ENCODE results near the gene ZDHHC8. TPM values are rescaled to one million over a fixed set of nuclear protein-coding genes. Genes with fewer than 3 reads are reported as not detected.

The ZDHHC8 gene
- total RNA-seq, 6 experiments from 2014 or later, result 11.4 to 39.0 (median 28.7) TPM

- intact Hi-C loops (cut with DNase I), result no loop called here
- 63% methylated on average over 6 of the region's 8 CpGs for WGBS (ENCODE audit: insufficient coverage, low coverage, low lambda C conversion rate, missing lambda C conversion rate)
These were observed 43.3 kb upstream of the ZDHHC8 start for GRCh38 chr22:20088263-20088648.

GRCh38 chr22:20089226-20089976 lies 42.2 kb upstream of the ZDHHC8 start:
- 80% methylated on average over 2 of the region's 17 CpGs for WGBS (ENCODE audit: insufficient coverage, low coverage, low lambda C conversion rate, missing lambda C conversion rate)

More at GRCh38 chr22:20088263-20088648, 43.3 kb upstream of the ZDHHC8 start:
- no peak overlapping the region for H3K27ac ChIP-seq
- peaks cover 0 to 37% (median 21%) of the 10 kb centered on the region in 4 donors for H3K4me1 ChIP-seq
- no peaks in the 10 kb centered on the region for H3K9me3 ChIP-seq
- DNase-seq (no peak), ATAC-seq (no peak)
- no peak overlapping the region for H3K4me3 ChIP-seq
- H3K27me3 ChIP-seq, result no peaks in the 10 kb centered on the region
- H3K36me3 ChIP-seq, result peaks cover 9 to 71% (median 39%) of the 10 kb centered on the region in 4 donors
- TF ChIP-seq CTCF (IDR thresholded peaks at IDR 0.05), result no peak
- TF ChIP-seq POLR2A (IDR thresholded peaks at IDR 0.05), result no peak

GRCh38 chr22:20089977-20090729 lies 41.5 kb upstream of the ZDHHC8 start:
- H3K36me3 ChIP-seq, result peaks cover 9 to 78% (median 39%) of the 10 kb centered on the region in 4 donors
- no peak for ATAC-seq
- DNase-seq, result no peak
- H3K9me3 ChIP-seq, result no peaks in the 10 kb centered on the region
- peaks cover 0 to 31% (median 15%) of the 10 kb centered on the region in 4 donors for H3K4me1 ChIP-seq
- no peak overlapping the region for H3K4me3 ChIP-seq
- H3K27ac ChIP-seq, result no peak overlapping the region
- no peaks in the 10 kb centered on the region for H3K27me3 ChIP-seq
- WGBS (ENCODE audit: insufficient coverage, low coverage, low lambda C conversion rate, missing lambda C conversion rate), result 94% methylated on average over 6 of the region's 11 CpGs
- TF ChIP-seq POLR2A (IDR thresholded peaks at IDR 0.05) (no peak), CTCF (IDR thresholded peaks at IDR 0.05) (no peak)
- intact Hi-C loops (cut with DNase I), result loop anchor here in 1 of 2 donors (10.0 kb wide), 1 partner anchor 125 kb away; no protein-coding TSS in a partner anchor

More at GRCh38 chr22:20089226-20089976, 42.2 kb upstream of the ZDHHC8 start:
- H3K36me3 ChIP-seq, result peaks cover 9 to 71% (median 39%) of the 10 kb centered on the region in 4 donors
- ATAC-seq, result no peak
- H3K27me3 ChIP-seq, result no peaks in the 10 kb centered on the region
- H3K9me3 ChIP-seq, result no peaks in the 10 kb centered on the region
- H3K4me1 ChIP-seq, result peaks cover 0 to 33% (median 17%) of the 10 kb centered on the region in 4 donors
- TF ChIP-seq POLR2A (IDR thresholded peaks at IDR 0.05) (no peak), CTCF (IDR thresholded peaks at IDR 0.05) (no peak)
- no peak for DNase-seq
- H3K27ac ChIP-seq, result no peak overlapping the region
- H3K4me3 ChIP-seq, result no peak overlapping the region
- intact Hi-C loops (cut with DNase I), result no loop called here

- TF ChIP-seq CTCF (IDR thresholded peaks at IDR 0.05), result no peak
- TF ChIP-seq POLR2A (IDR thresholded peaks at IDR 0.05), result no peak
- intact Hi-C loops (cut with DNase I), result loop anchor here in 1 of 2 donors (10.0 kb wide), 1 partner anchor 126 kb away; no protein-coding TSS in a partner anchor
- ATAC-seq (no peak), DNase-seq (no peak)
- no peaks in the 10 kb centered on the region for H3K9me3 ChIP-seq
- no peak overlapping the region for H3K27ac ChIP-seq
- peaks cover 9 to 81% (median 39%) of the 10 kb centered on the region in 4 donors for H3K36me3 ChIP-seq
- no peaks in the 10 kb centered on the region for H3K27me3 ChIP-seq
- 87% methylated on average over 7 of the region's 9 CpGs for WGBS (ENCODE audit: insufficient coverage, low coverage, low lambda C conversion rate, missing lambda C conversion rate)
- peaks cover 0 to 26% (median 12%) of the 10 kb centered on the region in 4 donors for H3K4me1 ChIP-seq
- H3K4me3 ChIP-seq, result no peak overlapping the region
These were observed 40.8 kb upstream of the ZDHHC8 start for GRCh38 chr22:20090730-20091240.

Measured in right lobe of liver (tissue), 6 donors.